GM19238 (cell line): Measurements from ENCODE around the gene HABP2.

Experiments
- DNase-seq: peaks from one replicate; pipeline ENCODE4 v3.0.0; 2011; ENCODE audit warnings: low spot score; ENCODE audit not compliant: insufficient read length

The HABP2 gene

GRCh38 chr10:113557424-113557862 lies 4.6 kb downstream of the HABP2 start:
- DNase-seq = no peak

GRCh38 chr10:113557903-113558321 lies 5.1 kb downstream of the HABP2 start:
- no peak for DNase-seq

GRCh38 chr10:113560071-113560470 lies 7.2 kb downstream of the HABP2 start:
- no peak for DNase-seq

GRCh38 chr10:113561214-113561613 lies 8.4 kb downstream of the HABP2 start:
- no peak for DNase-seq

GRCh38 chr10:113562069-113562468 lies 9.2 kb downstream of the HABP2 start:
- DNase-seq = no peak

- DNase-seq = no peak
Observed at GRCh38 chr10:113562704-113563103, 9.9 kb downstream of the HABP2 start.

GRCh38 chr10:113563306-113564088 lies 10.6 kb downstream of the HABP2 start:
- DNase-seq = peak; percentile 81

GRCh38 chr10:113565364-113565763 lies 12.5 kb downstream of the HABP2 start:
- no peak for DNase-seq

GRCh38 chr10:113566888-113567287 lies 14.0 kb downstream of the HABP2 start:
- no peak for DNase-seq

- DNase-seq = no peak
Observed at GRCh38 chr10:113569576-113569975, 16.7 kb downstream of the HABP2 start.

- no peak for DNase-seq
Observed at GRCh38 chr10:113572520-113573290, 19.9 kb downstream of the HABP2 start.

GRCh38 chr10:113573368-113573767 lies 20.5 kb downstream of the HABP2 start:
- DNase-seq = no peak

- no peak for DNase-seq
Observed at GRCh38 chr10:113576852-113577251, 24.0 kb downstream of the HABP2 start.

GRCh38 chr10:113578773-113579172 lies 25.9 kb downstream of the HABP2 start:
- no peak for DNase-seq

GRCh38 chr10:113581092-113581491 lies 28.2 kb downstream of the HABP2 start:
- DNase-seq = no peak

- no peak for DNase-seq
Observed at GRCh38 chr10:113583571-113583970, 30.7 kb downstream of the HABP2 start.

GRCh38 chr10:113585949-113586348 lies 33.1 kb downstream of the HABP2 start:
- DNase-seq = no peak

GRCh38 chr10:113589201-113589770 lies 36.4 kb downstream of the HABP2 start:
- no peak for DNase-seq

GRCh38 chr10:113590581-113590980 lies 37.7 kb downstream of the HABP2 start:
- DNase-seq = no peak

- no peak for DNase-seq
Observed at GRCh38 chr10:113592380-113592779, 39.5 kb downstream of the HABP2 start.

GRCh38 chr10:113594652-113595051 lies 41.8 kb downstream of the HABP2 start:
- no peak for DNase-seq

GRCh38 chr10:113600569-113600968 lies 47.7 kb downstream of the HABP2 start:
- no peak for DNase-seq
